Kidney (tissue), 14 donors: ENCODE data around the gene ARHGEF6. TPM values are rescaled to one million over a fixed set of nuclear protein-coding genes. Genes with fewer than 3 reads are reported as not detected.
"Not testable (repeated sequence)": the region's sequence is repeated elsewhere in the genome, so short reads cannot be mapped to it uniquely, and the experiment has no call there.

Experiments
- DNase-seq, 5 donors: peaks; one replicate each; pipeline ENCODE4 v3.0.0-alpha.2; 2013 to 2020
- FAIRE-seq: peaks from 2 replicates; lab custom pipeline; 2012; peaks lifted over from hg19 to GRCh38; lab: Jason Lieb, UNC
- H3K27ac ChIP-seq, 2 donors: one replicate each; pipeline ENCODE4 v1.7.0; 2013; ENCODE audit warnings: low read depth in 2 of 2, low read length in 2 of 2, inconsistent platforms in 1 of 2
- H3K27me3 ChIP-seq: one replicate; pipeline ENCODE4 v1.7.1; 2013; ENCODE audit warnings: low read length, inconsistent platforms; ENCODE audit not compliant: control insufficient read depth, insufficient read depth
- H3K36me3 ChIP-seq, 3 donors: one replicate each; pipeline versions ENCODE4 v1.7.0 to v1.7.1; 2013; ENCODE audit warnings: low read length in 3 of 3, control low read depth in 1 of 3, inconsistent platforms in 1 of 3; ENCODE audit not compliant: insufficient read depth in 3 of 3, control insufficient read depth in 2 of 3
- H3K4me1 ChIP-seq, 3 donors: one replicate each; pipeline versions ENCODE4 v1.7.0 to v1.7.1; 2013; ENCODE audit warnings: low read length in 3 of 3, inconsistent platforms in 1 of 3, low read depth in 1 of 3; ENCODE audit not compliant: control insufficient read depth in 2 of 3, insufficient read depth in 2 of 3
- H3K4me3 ChIP-seq, 3 donors: one replicate each; pipeline versions ENCODE4 v1.7.0 to v1.8.1; 2013; ENCODE audit warnings: low read length in 3 of 3, control low read depth in 1 of 3, inconsistent platforms in 1 of 3
- H3K9ac ChIP-seq, 3 donors: one replicate each; pipeline versions ENCODE4 v1.7.0 to v1.7.1; 2013; ENCODE audit warnings: low read length in 3 of 3, control low read depth in 1 of 3, inconsistent platforms in 1 of 3
- H3K9me3 ChIP-seq, 3 donors: one replicate each; pipeline versions ENCODE4 v1.7.0 to v1.7.1; 2013; ENCODE audit warnings: low read length in 3 of 3, control low read depth in 1 of 3, inconsistent platforms in 1 of 3; ENCODE audit not compliant: control insufficient read depth in 2 of 3, insufficient read depth in 1 of 3
- CTCF ChIP-seq: IDR thresholded peaks from 3 replicates; pipeline ENCODE4 v1.5.1; 2012; ENCODE audit warnings: mild to moderate bottlenecking, moderate library complexity, borderline replicate concordance; ENCODE audit not compliant: insufficient read depth; ENCODE audit errors: extremely low read depth
- intact Hi-C: fragments of 100-400 bp; cut with DNase I; formaldehyde crosslinking; loops from one replicate; pipeline ENCODE4 v1.11.1; 2022
- polyA plus RNA-seq: library from polyadenylated mRNA; stranded (reverse); fragments of 350-450 nt; fragmentation: Illumina TruSeq; extraction: RNeasy Lipid Tissue Mini Kit (QIAGEN cat#74804); gene quantifications from one replicate; pipeline ENCODE4 v1.2.3, GENCODE V29; 2014; ENCODE audit warnings: low read depth, low replicate concordance; ENCODE audit not compliant: insufficient read depth
- total RNA-seq: library from RNA; stranded (reverse); fragmentation: NEBNext Ultra II Directional; extraction: Animal tissue kit (Norgen Biotek cat#: 25700); gene quantifications from one replicate; pipeline ENCODE4 v1.2.1, GENCODE V29; 2021
- donor health status: control.
- donor health status: control.
- donor health status: control.
- donor health status: control.
- donor health status: control.
- donor health status: DM: yes; HTN: yes; CAD: no.
- donor health status: Normal renal cell carcinoma (clear cell type).

Gene ARHGEF6
- total and polyA plus RNA-seq, 2 donors from 2014 or later, result 4.1 to 15.8 TPM

- TF ChIP-seq CTCF, result no peak
- FAIRE-seq (no peak), DNase-seq (no peak)
- no peak overlapping the region for H3K27ac ChIP-seq
- H3K9ac ChIP-seq, result no peak overlapping the region
- no peaks in the 10 kb centered on the region for H3K4me1 ChIP-seq
- no peaks in the 10 kb centered on the region for H3K36me3 ChIP-seq
- no peak overlapping the region for H3K4me3 ChIP-seq
- intact Hi-C loops, result no loop called here
- H3K9me3 ChIP-seq, result no peaks in the 10 kb centered on the region
- no peaks in the 10 kb centered on the region for H3K27me3 ChIP-seq
Observed at GRCh38 chrX:136822337-136823095, 41.8 kb upstream of the ARHGEF6 start.

- H3K9me3 ChIP-seq, FAIRE-seq, H3K4me1 ChIP-seq, H3K4me3 ChIP-seq, intact Hi-C loops, H3K27me3 ChIP-seq, H3K27ac ChIP-seq, DNase-seq, H3K9ac ChIP-seq, H3K36me3 ChIP-seq: not testable (repeated sequence)
Observed at GRCh38 chrX:136819756-136820155, 39.0 kb upstream of the ARHGEF6 start.

- Histone ChIP-seq H3K9ac (no peak overlapping the region), H3K4me3 (no peak overlapping the region), H3K4me1 (no peaks in the 10 kb centered on the region), H3K27me3 (no peaks in the 10 kb centered on the region), H3K27ac (no peak overlapping the region), H3K9me3 (no peaks in the 10 kb centered on the region), H3K36me3 (no peaks in the 10 kb centered on the region)
- TF ChIP-seq CTCF, result no peak
- intact Hi-C loops, result no loop called here
- DNase-seq (peak in 1 of 5 donors; percentile 7), FAIRE-seq (no peak)
Observed at GRCh38 chrX:136819031-136819703, 38.4 kb upstream of the ARHGEF6 start.

- Histone ChIP-seq H3K9me3 (no peaks in the 10 kb centered on the region), H3K4me3 (no peak overlapping the region), H3K36me3 (no peaks in the 10 kb centered on the region), H3K9ac (no peak overlapping the region), H3K27ac (no peak overlapping the region), H3K27me3 (no peaks in the 10 kb centered on the region), H3K4me1 (no peaks in the 10 kb centered on the region)
- intact Hi-C loops, result no loop called here
- TF ChIP-seq CTCF, result no peak
- DNase-seq (no peak), FAIRE-seq (peak; percentile 8)
Observed at GRCh38 chrX:136816975-136817374, 36.2 kb upstream of the ARHGEF6 start.
